ENCODE measurements around the gene PIP4P1. TPM values are rescaled to one million over a fixed set of nuclear protein-coding genes. Genes with fewer than 3 reads are reported as not detected.

The PIP4P1 gene
- total RNA-seq, 1 donor from 2014 or later, result 24.1 TPM

DNA sequence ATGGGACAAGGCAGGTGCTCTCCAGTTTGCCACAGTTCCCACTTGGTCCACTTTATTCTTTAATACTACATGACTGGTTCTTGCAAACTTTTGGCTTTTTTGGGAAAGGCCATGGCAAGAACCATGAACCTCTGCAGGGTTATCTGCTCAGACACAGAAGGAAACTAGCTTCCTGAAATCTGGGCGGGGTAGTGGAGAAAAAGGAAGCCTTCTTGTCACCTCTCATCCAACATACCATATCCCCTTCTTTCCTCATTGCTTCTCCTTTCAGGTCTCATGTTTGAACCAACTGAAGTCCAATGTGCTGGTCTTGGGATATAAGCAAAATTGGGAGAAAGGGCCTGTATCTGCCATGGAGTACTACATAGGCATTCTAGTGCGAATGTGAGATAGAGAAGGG, 19.8 kb downstream of the PIP4P1 start:
- no peaks in the 10 kb centered on the region for H3K27me3 ChIP-seq
- no peak for DNase-seq (ENCODE audit: extremely low spot score in 2 of 2)
- no peaks in the 10 kb centered on the region for H3K9me3 ChIP-seq
- intact Hi-C loops (cut with DNase I), result no loop called here
- no peak overlapping the region for H3K27ac ChIP-seq
- H3K4me3 ChIP-seq, result no peak overlapping the region
- TF ChIP-seq CTCF (IDR thresholded peaks at IDR 0.05), result no peak
- TF ChIP-seq POLR2A (IDR thresholded peaks at IDR 0.05), result no peak
- TF ChIP-seq POLR2AphosphoS5 (IDR thresholded peaks at IDR 0.05; ENCODE audit: insufficient read depth in 1 of 2, low read depth in 1 of 2), result no peak
- peaks cover 0 to 3% of the 10 kb centered on the region in 2 donors for H3K36me3 ChIP-seq
- no peaks in the 10 kb centered on the region for H3K4me1 ChIP-seq

GRCh38 chr14:20440882-20441281, 20.4 kb downstream of the PIP4P1 start:
- no peaks in the 10 kb centered on the region for H3K36me3 ChIP-seq
- DNase-seq (ENCODE audit: extremely low spot score in 2 of 2), result no peak
- no peaks in the 10 kb centered on the region for H3K27me3 ChIP-seq
- no peaks in the 10 kb centered on the region for H3K4me1 ChIP-seq
- TF ChIP-seq CTCF (IDR thresholded peaks at IDR 0.05), result no peak
- no peak for TF ChIP-seq POLR2AphosphoS5 (IDR thresholded peaks at IDR 0.05; ENCODE audit: insufficient read depth in 1 of 2, low read depth in 1 of 2)
- no peak for TF ChIP-seq POLR2A (IDR thresholded peaks at IDR 0.05)
- no peak overlapping the region for H3K4me3 ChIP-seq
- H3K27ac ChIP-seq, result no peak overlapping the region
- intact Hi-C loops (cut with DNase I), result no loop called here
- H3K9me3 ChIP-seq, result no peaks in the 10 kb centered on the region

DNA sequence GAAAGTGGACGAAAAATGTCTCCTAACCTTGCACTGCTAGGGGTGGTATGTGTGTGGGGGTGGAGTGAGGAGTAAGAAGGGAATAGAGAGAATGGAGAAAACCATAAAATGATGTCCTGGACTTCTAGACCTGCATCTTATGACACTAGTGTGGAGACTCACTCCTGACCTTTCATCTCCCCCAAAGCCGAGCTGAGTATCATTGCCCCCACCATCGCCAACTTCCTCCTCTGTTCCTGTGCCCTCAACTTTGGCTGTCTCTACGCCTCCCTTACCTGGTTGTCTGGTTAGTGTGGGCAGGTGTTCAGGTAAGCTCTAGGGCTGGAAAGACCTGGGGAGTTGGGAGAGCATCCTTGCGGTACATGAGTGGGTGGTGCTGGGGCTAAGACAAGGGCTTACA, 20.8 kb downstream of the PIP4P1 start:
- no peaks in the 10 kb centered on the region for H3K36me3 ChIP-seq
- intact Hi-C loops (cut with DNase I), result no loop called here
- H3K27ac ChIP-seq, result no peak overlapping the region
- no peaks in the 10 kb centered on the region for H3K9me3 ChIP-seq
- no peaks in the 10 kb centered on the region for H3K27me3 ChIP-seq
- no peak overlapping the region for H3K4me3 ChIP-seq
- no peak for DNase-seq (ENCODE audit: extremely low spot score in 2 of 2)
- no peak for TF ChIP-seq CTCF (IDR thresholded peaks at IDR 0.05)
- no peak for TF ChIP-seq POLR2AphosphoS5 (IDR thresholded peaks at IDR 0.05; ENCODE audit: insufficient read depth in 1 of 2, low read depth in 1 of 2)
- no peak for TF ChIP-seq POLR2A (IDR thresholded peaks at IDR 0.05)
- peaks cover 2% of the 10 kb centered on the region for H3K4me1 ChIP-seq

DNA sequence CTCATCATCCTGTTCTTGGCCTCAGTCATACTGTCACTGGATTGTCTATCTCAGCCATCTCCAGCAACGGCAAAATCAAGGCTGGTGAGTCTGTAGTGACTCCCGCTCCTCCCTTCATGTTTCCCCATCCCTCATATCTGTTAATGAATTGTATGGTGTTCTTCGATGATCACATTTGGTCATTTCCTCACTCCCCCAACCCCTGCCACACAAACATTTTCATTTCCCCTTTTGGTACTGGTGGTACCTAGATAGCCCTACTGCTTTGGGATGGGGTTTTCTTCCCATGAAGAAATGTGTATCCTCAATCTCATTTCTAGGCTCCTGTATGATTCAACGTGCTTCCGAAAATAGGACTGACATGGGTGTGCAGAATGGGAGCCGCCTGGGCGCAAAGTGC, 22.6 kb downstream of the PIP4P1 start:
- intact Hi-C loops (cut with DNase I), result no loop called here
- Histone ChIP-seq H3K9me3 (no peaks in the 10 kb centered on the region), H3K36me3 (no peaks in the 10 kb centered on the region), H3K4me1 (peaks cover 17% of the 10 kb centered on the region), H3K4me3 (no peak overlapping the region), H3K27me3 (no peaks in the 10 kb centered on the region), H3K27ac (no peak overlapping the region)
- DNase-seq (ENCODE audit: extremely low spot score in 2 of 2), result no peak
- no peak for TF ChIP-seq POLR2AphosphoS5 (IDR thresholded peaks at IDR 0.05; ENCODE audit: insufficient read depth in 1 of 2, low read depth in 1 of 2)
- no peak for TF ChIP-seq POLR2A (IDR thresholded peaks at IDR 0.05)
- TF ChIP-seq CTCF (IDR thresholded peaks at IDR 0.05), result no peak

- Histone ChIP-seq H3K27me3 (no peaks in the 10 kb centered on the region), H3K4me3 (no peak overlapping the region), H3K27ac (no peak overlapping the region), H3K4me1 (peaks cover 17% of the 10 kb centered on the region), H3K36me3 (no peaks in the 10 kb centered on the region), H3K9me3 (no peaks in the 10 kb centered on the region)
- TF ChIP-seq POLR2A (IDR thresholded peaks at IDR 0.05), result no peak
- DNase-seq (ENCODE audit: extremely low spot score in 2 of 2), result no peak
- intact Hi-C loops (cut with DNase I), result no loop called here
Observed at GRCh38 chr14:20436363-20436755, 24.9 kb downstream of the PIP4P1 start.

Measured in vagina (tissue), 2 donors.